ENCODE results near the gene CADPS.

The CADPS gene

DNA sequence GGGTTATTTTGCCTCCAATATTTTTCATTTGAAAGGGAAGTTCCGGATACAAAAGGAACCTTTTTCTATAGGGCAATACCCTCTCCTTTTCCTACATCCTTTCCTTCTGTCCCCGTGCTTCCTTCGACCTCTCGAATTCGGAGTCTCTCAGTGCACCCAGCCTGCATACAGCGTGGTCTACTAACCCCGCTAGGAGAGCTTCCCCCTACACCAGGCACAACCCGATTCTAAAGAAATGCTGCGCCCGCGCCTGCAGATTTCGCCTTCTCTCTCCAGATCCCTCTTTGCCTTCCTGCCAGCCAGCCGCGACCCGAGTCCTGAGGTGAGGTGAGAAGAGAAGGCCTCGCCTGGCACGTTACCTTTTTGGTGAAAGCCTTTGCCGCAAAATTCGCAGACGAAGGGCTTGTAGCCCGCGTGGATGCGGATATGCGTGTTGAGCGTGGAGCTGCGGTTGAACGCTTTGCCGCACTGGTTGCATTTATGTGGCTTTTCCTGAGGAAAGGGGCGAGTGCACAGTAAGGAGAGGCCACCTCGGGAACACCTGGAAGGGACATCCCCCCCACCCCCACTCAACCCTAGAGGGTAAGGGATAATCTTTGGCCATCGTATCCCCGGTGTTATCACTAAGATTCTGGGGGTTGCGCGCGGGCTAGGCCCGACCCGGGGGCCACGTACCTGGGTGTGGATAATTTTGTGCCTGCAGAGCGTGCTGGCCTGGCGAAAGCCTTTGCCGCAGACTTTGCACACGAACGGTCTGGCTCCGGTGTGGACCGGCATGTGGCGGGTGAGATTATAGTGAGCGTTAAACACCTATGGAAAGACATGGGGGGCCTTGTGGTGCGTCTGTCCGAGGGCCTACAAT is 504.1 kb downstream of the CADPS start:
- TF ChIP-seq CTCF (IDR thresholded peaks at IDR 0.05; ENCODE audit: insufficient read depth, low read depth, low read length, missing control alignments), result no peak
- H3K4me3 ChIP-seq (ENCODE audit: low read depth, low read length), result no peak overlapping the region
- no peak for DNase-seq (ENCODE audit: low read depth)

DNA sequence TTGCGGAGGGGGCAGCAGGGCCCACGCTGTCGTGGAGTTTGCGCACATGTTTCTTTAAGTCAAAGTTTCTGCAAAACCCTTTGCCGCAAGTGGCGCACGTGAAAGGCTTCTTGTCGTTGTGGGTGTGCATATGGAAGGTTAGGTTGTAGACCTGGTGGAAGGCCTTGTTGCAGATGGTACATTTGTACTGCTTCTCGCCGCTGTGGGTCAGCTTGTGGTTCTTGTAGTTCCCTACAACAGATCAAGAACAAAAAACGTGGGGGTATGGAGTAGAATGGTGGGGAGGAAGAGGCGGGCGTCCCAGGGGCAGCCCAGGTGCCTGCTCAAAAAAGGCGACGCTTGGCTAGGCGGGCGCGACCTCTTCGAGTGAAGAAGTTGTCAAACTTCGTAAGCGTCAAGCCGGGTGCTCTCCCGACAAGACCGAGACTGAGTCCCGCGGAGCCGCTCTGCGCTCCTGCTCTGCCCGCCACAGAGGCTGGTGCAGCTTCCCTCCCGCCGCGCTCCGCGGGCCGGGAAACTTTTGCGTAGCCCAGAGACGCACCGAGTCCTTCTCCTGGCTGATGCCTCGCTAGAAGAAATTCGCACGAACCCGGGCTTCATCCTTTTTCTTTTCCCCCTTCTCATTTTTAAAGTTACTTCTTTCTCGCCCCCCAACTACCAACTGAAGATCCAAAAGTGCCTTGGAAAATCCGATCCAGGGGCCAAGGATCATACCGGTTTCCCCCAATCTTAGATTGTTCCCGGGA is 504.9 kb downstream of the CADPS start:
- no peak overlapping the region for H3K4me3 ChIP-seq (ENCODE audit: low read depth, low read length)
- DNase-seq (ENCODE audit: low read depth), result no peak
- TF ChIP-seq CTCF (IDR thresholded peaks at IDR 0.05; ENCODE audit: insufficient read depth, low read depth, low read length, missing control alignments), result no peak

- H3K4me3 ChIP-seq (ENCODE audit: low read depth, low read length), result no peak overlapping the region
- no peak for TF ChIP-seq CTCF (IDR thresholded peaks at IDR 0.05; ENCODE audit: insufficient read depth, low read depth, low read length, missing control alignments)
- no peak for DNase-seq (ENCODE audit: low read depth)
Observed at GRCh38 chr3:62369476-62369743, 505.8 kb downstream of the CADPS start.

DNA sequence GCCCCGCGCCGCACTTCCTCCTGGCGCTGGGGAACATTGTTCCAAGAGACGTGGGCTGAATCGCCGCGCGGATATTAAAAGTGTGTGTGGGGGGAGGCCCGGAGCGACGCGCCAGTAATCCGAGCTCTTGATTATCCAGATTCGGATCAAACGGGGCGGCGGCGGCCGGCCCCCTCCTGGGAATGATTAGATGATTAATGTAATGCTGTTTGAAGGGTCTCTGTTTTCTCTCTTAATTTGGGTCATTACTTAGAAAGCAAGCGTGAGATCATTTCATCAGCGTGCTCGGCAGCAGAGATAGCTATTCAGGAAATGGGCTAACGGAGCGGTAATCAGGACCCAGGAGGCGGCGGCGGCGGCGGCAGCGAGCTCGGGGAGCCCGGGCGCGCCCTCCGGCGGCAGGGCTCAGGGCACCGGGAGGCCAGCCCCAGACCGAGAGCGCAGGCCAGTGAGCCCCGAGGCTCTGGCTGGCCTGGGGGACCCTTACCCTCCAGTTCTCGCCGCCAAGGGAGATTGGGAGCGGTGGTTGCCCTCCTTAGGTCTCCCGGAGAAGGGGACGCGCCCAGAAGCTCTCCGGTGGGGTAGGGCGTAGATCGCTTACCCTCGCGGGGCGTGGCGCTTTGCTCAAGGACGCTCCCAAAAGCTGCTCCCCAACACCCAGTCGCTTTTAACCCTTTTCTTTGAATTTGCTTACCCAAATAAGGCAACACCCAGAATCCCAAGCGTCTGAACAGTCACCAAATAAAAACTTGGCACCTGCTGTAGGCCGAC is 506.3 kb downstream of the CADPS start:
- no peak overlapping the region for H3K4me3 ChIP-seq (ENCODE audit: low read depth, low read length)
- no peak for TF ChIP-seq CTCF (IDR thresholded peaks at IDR 0.05; ENCODE audit: insufficient read depth, low read depth, low read length, missing control alignments)
- DNase-seq (ENCODE audit: low read depth), result no peak

GRCh38 chr3:62368290-62368704 is 506.9 kb downstream of the CADPS start:
- H3K4me3 ChIP-seq (ENCODE audit: low read depth, low read length), result no peak overlapping the region
- no peak for TF ChIP-seq CTCF (IDR thresholded peaks at IDR 0.05; ENCODE audit: insufficient read depth, low read depth, low read length, missing control alignments)
- DNase-seq (ENCODE audit: low read depth), result no peak

- TF ChIP-seq CTCF (IDR thresholded peaks at IDR 0.05; ENCODE audit: insufficient read depth, low read depth, low read length, missing control alignments), result no peak
- DNase-seq (ENCODE audit: low read depth), result no peak
- no peak overlapping the region for H3K4me3 ChIP-seq (ENCODE audit: low read depth, low read length)
Observed at GRCh38 chr3:62367763-62368195, 507.4 kb downstream of the CADPS start.
